Sigmoid colon (tissue), 4 donors: ENCODE results near the gene HTT.

ENCODE experiments used
- EP300 ChIP-seq, 4 donors: sonication (generic); formaldehyde crosslinking; IDR thresholded peaks; one replicate each; pipeline ENCODE4 v1.6.1; 2017; ENCODE audit warnings: antibody characterized with exemption in 4 of 4
- POLR2A ChIP-seq, 2 donors: fragments of 450-650 bp; IDR thresholded peaks; one replicate each; pipeline ENCODE4 v1.6.1; 2016; ENCODE audit warnings: antibody characterized with exemption in 2 of 2, mild to moderate bottlenecking in 2 of 2, moderate library complexity in 2 of 2
- POLR2AphosphoS5 ChIP-seq, 4 donors: sonication (generic); formaldehyde crosslinking; IDR thresholded peaks; one replicate each; pipeline ENCODE4 v1.6.1; 2017; ENCODE audit warnings: antibody characterized with exemption in 4 of 4
- TF ChIP-seq, protein P1 (sequence below), 4 experiments: fragments of 450-650 bp in 3 of 4; fragments of 200-600 bp in 1 of 4; IDR thresholded peaks; one replicate each; pipeline ENCODE4 v1.5.1; 2016 to 2019; ENCODE audit warnings: antibody characterized with exemption in 4 of 4, mild to moderate bottlenecking in 3 of 4, moderate library complexity in 2 of 4

DNA sequence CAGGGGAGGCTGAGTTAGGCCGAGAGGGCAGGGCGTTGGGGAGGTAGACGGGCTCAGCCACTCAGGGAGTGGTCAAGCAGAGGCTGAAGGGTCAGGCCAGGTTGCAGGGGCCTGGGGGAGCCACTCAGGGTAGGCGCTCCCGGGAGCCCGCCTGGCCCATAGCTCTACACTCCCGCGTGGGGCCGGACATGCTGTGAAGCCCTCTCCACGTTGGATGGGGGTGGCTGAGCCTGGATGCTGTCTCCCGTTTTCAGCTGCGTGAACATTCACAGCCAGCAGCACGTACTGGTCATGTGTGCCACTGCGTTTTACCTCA lies 160.5 kb downstream of the HTT start:
- TF ChIP-seq POLR2A (IDR thresholded peaks at IDR 0.05) (no peak), POLR2AphosphoS5 (IDR thresholded peaks at IDR 0.05) (no peak), EP300 (IDR thresholded peaks at IDR 0.05) (no peak)
- TF ChIP-seq, protein P1, sequence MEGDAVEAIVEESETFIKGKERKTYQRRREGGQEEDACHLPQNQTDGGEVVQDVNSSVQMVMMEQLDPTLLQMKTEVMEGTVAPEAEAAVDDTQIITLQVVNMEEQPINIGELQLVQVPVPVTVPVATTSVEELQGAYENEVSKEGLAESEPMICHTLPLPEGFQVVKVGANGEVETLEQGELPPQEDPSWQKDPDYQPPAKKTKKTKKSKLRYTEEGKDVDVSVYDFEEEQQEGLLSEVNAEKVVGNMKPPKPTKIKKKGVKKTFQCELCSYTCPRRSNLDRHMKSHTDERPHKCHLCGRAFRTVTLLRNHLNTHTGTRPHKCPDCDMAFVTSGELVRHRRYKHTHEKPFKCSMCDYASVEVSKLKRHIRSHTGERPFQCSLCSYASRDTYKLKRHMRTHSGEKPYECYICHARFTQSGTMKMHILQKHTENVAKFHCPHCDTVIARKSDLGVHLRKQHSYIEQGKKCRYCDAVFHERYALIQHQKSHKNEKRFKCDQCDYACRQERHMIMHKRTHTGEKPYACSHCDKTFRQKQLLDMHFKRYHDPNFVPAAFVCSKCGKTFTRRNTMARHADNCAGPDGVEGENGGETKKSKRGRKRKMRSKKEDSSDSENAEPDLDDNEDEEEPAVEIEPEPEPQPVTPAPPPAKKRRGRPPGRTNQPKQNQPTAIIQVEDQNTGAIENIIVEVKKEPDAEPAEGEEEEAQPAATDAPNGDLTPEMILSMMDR (IDR thresholded peaks at IDR 0.05) = no peak
